Measurements from ENCODE around the gene GNPDA1.
A peak's percentile ranks its signal among the peaks of the same experiment; 100 is the strongest.

GRCh38 chr5:142014911-142015584 lies 2.2 kb upstream of the GNPDA1 start:
- TF ChIP-seq POLR2A (IDR thresholded peaks at IDR 0.05): no peak
- peak in 2 of 3 donors; percentile 36 to 50 for TF ChIP-seq CTCF (IDR thresholded peaks at IDR 0.05)
